GM15510 (cell line): ENCODE results near the gene UNC5C.

Experiments used
- POLR2A ChIP-seq: IDR thresholded peaks from 3 replicates; pipeline ENCODE4 v1.6.1; 2011; ENCODE audit warnings: borderline replicate concordance; ENCODE audit not compliant: insufficient read length; ENCODE audit errors: extremely low read depth

The UNC5C gene

GRCh38 chr4:95178938-95179337 lies 369.8 kb downstream of the UNC5C start:
- TF ChIP-seq POLR2A = no peak

- no peak for TF ChIP-seq POLR2A
Measured at GRCh38 chr4:95170176-95170575, 378.6 kb downstream of the UNC5C start.

- no peak for TF ChIP-seq POLR2A
Measured at GRCh38 chr4:95167805-95168204, 381.0 kb downstream of the UNC5C start.

- no peak for TF ChIP-seq POLR2A
Measured at GRCh38 chr4:95165926-95166524, 382.7 kb downstream of the UNC5C start.

- TF ChIP-seq POLR2A = no peak
Measured at GRCh38 chr4:95162867-95163266, 385.9 kb downstream of the UNC5C start.

- TF ChIP-seq POLR2A = no peak
Measured at GRCh38 chr4:95161781-95162469, 386.8 kb downstream of the UNC5C start.

- no peak for TF ChIP-seq POLR2A
Measured at GRCh38 chr4:95159384-95159783, 389.4 kb downstream of the UNC5C start.

- TF ChIP-seq POLR2A = no peak
Measured at GRCh38 chr4:95158626-95159025, 390.1 kb downstream of the UNC5C start.

GRCh38 chr4:95158045-95158444 lies 390.7 kb downstream of the UNC5C start:
- no peak for TF ChIP-seq POLR2A

- no peak for TF ChIP-seq POLR2A
Measured at GRCh38 chr4:95157596-95157995, 391.2 kb downstream of the UNC5C start.

- TF ChIP-seq POLR2A = no peak
Measured at GRCh38 chr4:95156452-95156765, 392.4 kb downstream of the UNC5C start.

GRCh38 chr4:95155759-95156451 lies 392.9 kb downstream of the UNC5C start:
- no peak for TF ChIP-seq POLR2A

- no peak for TF ChIP-seq POLR2A
Measured at GRCh38 chr4:95153182-95153581, 395.6 kb downstream of the UNC5C start.

- no peak for TF ChIP-seq POLR2A
Measured at GRCh38 chr4:95151255-95151654, 397.5 kb downstream of the UNC5C start.

GRCh38 chr4:95142932-95143331 lies 405.8 kb downstream of the UNC5C start:
- TF ChIP-seq POLR2A = no peak

GRCh38 chr4:95141361-95141760 lies 407.4 kb downstream of the UNC5C start:
- TF ChIP-seq POLR2A = no peak
